RKO (cell line): ENCODE results near the gene DNAJA3.

Experiments
- DNase-seq: peaks from one replicate; pipeline ENCODE4 v3.0.0-alpha.2; 2016; ENCODE audit warnings: low spot score

Gene DNAJA3

GRCh38 chr16:4407543-4408322 is 17.9 kb upstream of the DNAJA3 start:
- DNase-seq = no peak

GRCh38 chr16:4408323-4408690 is 17.4 kb upstream of the DNAJA3 start:
- DNase-seq = no peak

- peak; percentile 41 for DNase-seq
Measured at GRCh38 chr16:4409081-4409932, 16.4 kb upstream of the DNAJA3 start.

GRCh38 chr16:4410335-4411075 is 15.2 kb upstream of the DNAJA3 start:
- no peak for DNase-seq

GRCh38 chr16:4411684-4412083 is 14.0 kb upstream of the DNAJA3 start:
- DNase-seq = no peak

- DNase-seq = no peak
Measured at GRCh38 chr16:4412159-4412558, 13.5 kb upstream of the DNAJA3 start.

GRCh38 chr16:4412854-4413253 is 12.8 kb upstream of the DNAJA3 start:
- DNase-seq = no peak

- no peak for DNase-seq
Measured at GRCh38 chr16:4414187-4414917, 11.3 kb upstream of the DNAJA3 start.

GRCh38 chr16:4415538-4416199 is 10.0 kb upstream of the DNAJA3 start:
- DNase-seq = peak; percentile 62

- peak; percentile 87 for DNase-seq
Measured at GRCh38 chr16:4416200-4417032, 9.3 kb upstream of the DNAJA3 start, which contains the start of gene CORO7. Gene CORO7 (minus strand): TSS chr16:4416596. CDS start chr16:4416518, 78 bp downstream.

- no peak for DNase-seq
Measured at GRCh38 chr16:4419402-4419959, 6.2 kb upstream of the DNAJA3 start.

GRCh38 chr16:4420505-4421105 is 5.1 kb upstream of the DNAJA3 start:
- DNase-seq = no peak

GRCh38 chr16:4426021-4426684 is 485 bp downstream of the DNAJA3 start:
- DNase-seq = peak; percentile 49

GRCh38 chr16:4426722-4427372 is 1.2 kb downstream of the DNAJA3 start:
- DNase-seq = no peak

- no peak for DNase-seq
Measured at GRCh38 chr16:4428500-4428899, 2.8 kb downstream of the DNAJA3 start.

GRCh38 chr16:4431023-4431422 is 5.4 kb downstream of the DNAJA3 start:
- DNase-seq = no peak

GRCh38 chr16:4433228-4433627 is 7.6 kb downstream of the DNAJA3 start:
- DNase-seq = no peak
